DMS153 treated with DMSO at 0.1 percent for 48 hours (cell line): ENCODE measurements around the gene RACGAP1.

Experiments used
- DNase-seq: peaks from one replicate; lab custom pipeline; 2025; ENCODE audit not compliant: unreplicated experiment; lab: John Stamatoyannopoulos, UW

Gene RACGAP1

DNA sequence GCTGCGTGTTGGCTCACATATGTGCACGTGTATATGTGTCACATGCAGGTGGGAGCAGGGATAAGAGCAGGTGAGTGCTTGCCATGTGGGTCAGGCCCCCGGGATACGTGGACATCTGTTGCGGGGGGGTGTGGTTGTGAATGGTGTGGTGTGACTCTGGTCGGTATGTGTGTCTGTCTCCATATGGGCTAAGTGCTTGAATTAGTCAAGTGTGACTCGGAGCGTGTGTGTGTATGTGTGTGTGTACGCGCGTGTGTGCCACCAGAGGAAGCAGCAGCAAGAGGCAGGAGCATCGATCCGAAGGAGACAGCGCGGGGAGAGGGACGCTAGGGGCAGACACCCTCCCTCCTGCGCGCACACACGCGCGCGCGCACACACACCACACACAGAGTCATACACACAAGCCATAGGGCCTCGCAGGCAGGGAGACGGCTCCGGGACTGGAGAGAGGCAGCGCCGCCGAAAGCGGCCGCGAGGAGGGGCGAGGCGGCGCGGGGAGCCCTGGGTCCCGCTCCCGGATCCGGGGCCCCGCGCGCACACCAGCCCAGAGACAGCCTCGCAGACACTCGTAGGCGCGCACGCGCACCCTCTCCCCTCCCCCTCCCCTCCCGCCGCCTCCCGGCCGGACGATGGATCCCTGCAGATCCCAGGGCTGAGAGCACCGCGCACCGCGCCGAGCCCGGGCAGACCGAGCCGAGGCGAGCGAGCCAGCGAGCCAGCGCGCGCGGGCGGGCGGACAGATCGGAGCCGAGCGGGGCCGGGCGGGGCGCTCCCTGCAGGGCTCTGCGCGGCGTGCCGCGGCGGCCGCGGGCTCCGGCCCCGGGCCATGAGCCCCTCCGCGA, 31.9 kb upstream of the RACGAP1 start, which contains the start of gene ASIC1:
TSS of gene ASIC1 (plus strand) at position 597 of the 842 bp plus-strand sequence. CDS start 1,171 bp downstream, outside the sequence.
- DNase-seq: peak; percentile 3

DNA sequence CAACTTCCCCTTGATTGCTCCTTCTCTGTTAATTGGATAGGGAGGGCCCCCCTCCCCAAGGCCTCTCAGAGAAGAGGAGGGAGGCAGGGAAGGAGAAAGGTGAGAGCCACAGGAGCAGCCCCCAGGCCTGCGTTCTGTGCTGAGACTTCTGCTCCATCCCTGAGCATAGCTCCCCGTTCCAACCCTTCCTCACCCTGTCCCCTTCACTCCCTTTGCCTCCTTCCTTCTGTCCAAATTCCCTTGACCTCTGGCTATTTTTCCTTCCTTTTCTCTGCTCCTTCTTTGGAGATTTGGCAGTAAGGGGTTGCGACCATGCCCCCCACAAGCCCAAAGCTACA, 31.3 kb upstream of the RACGAP1 start:
- DNase-seq: no peak

DNA sequence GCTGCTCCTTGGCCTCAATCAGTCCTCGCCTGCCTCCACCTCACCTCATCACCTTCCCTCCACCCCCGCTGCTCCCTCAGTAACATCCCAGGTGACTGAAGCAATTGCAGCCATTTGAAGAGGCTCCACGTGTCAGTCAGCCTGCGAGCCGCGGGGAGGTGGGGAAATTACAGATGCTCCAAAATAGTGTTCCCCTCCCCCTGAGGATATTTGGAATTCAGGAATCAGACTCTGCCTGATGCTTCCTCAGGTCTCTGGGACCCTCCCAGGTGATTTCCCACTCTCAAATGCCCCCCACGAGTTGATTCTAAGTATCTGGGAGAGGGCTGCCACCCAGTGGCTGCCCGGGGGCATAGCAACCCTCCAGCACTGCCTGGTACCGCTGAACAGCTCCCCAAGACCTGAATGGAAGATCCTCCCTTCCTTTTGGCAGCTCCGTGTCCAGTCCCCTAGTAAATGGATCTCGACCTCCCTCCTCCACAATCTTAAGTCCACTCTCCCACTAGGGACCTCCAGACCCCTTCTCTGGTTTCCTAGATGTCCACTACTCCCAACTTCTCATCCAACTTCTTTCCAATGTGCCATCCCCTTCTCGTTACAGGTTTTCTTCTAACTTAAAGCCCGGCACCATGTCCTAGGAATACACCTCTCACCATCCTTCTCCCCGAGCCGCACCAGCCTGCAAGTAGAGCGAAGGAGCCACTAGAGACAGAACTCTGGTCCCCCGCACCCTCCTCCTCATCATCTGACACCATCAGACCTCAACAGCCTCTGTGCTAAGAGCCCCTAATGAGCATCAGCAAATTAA, 30.7 kb upstream of the RACGAP1 start:
- no peak for DNase-seq

DNA sequence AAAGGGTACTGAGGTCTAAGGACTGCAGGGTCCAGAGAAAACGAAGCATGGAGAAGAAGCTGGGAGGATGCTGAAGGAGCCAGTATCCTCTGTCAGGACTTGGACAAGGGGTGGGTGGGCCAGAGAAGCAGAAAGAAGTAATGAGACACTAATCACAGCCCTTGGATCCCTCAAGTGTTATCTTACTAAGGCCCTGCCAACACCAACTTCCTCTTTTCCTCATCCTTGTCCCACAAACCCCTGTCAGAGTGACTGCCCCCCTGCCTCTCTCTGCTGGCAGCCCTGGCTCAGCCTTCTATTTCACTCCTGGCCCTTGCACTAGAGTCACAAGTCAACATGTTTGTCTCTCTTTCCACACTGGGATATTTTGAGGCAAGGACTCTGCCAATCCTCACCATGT, 28.3 kb upstream of the RACGAP1 start:
- DNase-seq: no peak

DNA sequence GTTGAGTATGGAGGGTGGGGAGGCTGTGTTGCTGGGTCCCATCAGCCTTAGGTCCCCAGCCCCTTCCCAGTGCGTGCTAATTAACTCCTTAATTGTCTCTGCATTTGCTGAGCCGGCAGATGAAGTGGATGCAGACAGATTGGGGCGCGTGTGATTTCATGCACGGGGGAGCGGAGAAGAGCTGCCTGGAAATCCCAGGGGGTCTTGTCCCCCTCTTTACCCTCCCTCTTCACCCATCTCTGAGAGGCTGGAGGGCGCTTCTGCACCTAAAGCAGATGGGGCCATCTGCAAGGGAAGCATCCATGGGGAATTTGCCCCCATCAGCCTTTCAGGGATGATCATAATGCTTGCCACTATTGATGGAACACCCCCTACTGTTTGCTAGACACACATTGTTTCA, 27.7 kb upstream of the RACGAP1 start:
- DNase-seq: no peak

DNA sequence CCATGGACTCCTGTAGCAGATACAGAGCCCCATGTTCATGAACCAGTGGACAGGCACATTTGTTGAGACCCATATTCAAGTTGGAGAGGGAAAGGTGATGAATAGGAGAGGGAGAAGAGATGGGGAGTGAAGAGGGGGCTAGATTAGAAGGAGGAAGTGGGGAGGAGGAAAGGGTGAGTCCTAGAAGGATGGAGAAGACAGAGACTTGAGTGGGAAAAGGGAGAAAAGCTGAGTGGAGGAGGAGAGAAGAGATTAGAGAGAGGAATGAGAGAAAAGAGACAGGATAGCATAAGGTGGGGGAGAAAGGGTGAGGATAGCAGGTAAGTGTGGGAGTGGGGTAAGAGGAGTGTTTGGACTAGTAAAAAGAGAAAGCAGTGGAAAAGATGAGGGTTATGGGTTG, 27.2 kb upstream of the RACGAP1 start:
- no peak for DNase-seq

DNA sequence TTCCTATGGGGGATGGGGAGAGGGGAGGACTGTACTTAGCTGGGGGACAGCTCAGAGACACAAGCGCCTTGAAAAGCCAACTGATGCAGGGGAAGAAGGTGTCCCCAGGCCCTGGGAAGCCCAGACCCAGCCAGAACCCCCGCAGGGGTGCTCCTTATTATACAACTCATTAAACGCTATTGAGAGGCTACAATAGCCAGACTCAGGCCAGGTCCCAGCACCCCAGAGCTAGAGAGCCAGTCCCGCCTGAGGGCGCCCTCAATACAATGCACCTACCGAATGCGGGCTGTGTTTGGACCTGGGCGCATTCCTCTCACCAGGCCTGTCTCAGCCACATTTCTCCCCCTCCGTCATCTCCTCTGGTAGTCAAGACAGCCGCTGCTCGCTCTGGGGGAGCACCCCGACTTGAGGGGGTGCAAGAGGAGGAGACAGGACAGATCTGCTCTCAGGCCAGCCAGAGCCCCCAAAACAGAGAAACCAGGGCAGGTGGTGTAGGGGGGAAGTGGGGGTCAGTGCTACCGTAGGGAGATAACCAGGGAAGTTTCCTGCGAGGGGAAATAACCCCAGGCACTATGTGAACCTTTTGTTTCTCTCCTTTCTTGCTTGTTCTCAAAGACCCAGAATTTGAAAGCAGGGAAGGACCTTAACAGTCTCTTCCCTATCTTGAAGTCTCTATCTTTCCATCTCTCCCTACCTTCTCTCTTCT, 26.0 kb upstream of the RACGAP1 start:
- no peak for DNase-seq

DNA sequence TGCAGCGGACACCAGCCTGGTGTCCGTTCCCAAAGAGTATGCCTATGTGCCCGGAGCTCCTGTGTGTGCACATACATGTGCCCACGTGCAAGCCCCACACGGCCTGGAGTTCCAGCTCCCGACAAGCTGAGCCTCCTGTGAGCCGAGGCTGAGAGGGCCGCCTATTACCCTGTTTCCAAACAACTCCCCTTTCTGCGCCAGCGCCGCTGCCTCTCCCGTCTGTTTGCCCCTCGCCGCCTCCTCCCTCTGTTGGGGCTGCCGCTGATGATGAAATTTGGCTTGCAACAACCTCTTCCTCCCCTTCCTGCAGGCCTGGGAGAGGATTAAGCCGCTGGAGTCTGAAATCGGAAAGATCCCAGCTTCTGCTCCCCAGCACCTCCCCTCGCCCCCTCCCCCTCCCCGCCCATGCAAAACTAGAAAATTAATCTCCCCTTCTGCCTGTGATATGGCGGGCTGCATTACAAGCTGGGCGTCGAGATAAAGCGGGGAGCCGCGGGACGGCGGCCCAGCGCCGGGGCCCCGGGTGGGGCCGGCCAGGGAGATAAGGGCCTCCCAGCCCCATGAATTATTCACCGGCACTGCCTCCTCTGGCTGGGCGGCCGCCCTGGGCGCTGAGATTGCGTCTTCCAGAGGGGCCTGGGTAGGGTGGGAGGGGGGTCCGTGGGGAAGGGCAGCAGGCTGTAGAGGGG, 25.3 kb upstream of the RACGAP1 start:
- DNase-seq: peak; percentile 2

DNA sequence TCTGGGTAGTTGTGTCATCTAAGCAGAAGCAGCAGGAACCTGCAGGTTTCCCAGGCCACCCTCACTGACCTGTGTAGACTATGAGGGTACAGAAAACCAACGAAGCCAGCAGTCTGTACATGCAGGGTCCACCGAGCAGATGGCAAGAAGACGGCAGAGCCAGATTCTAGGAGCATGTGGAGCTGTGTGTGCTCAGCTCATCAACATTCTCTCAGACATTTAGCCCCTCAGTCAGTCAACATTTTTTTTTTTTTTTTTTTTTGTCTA, 24.8 kb upstream of the RACGAP1 start:
- DNase-seq: no peak

DNA sequence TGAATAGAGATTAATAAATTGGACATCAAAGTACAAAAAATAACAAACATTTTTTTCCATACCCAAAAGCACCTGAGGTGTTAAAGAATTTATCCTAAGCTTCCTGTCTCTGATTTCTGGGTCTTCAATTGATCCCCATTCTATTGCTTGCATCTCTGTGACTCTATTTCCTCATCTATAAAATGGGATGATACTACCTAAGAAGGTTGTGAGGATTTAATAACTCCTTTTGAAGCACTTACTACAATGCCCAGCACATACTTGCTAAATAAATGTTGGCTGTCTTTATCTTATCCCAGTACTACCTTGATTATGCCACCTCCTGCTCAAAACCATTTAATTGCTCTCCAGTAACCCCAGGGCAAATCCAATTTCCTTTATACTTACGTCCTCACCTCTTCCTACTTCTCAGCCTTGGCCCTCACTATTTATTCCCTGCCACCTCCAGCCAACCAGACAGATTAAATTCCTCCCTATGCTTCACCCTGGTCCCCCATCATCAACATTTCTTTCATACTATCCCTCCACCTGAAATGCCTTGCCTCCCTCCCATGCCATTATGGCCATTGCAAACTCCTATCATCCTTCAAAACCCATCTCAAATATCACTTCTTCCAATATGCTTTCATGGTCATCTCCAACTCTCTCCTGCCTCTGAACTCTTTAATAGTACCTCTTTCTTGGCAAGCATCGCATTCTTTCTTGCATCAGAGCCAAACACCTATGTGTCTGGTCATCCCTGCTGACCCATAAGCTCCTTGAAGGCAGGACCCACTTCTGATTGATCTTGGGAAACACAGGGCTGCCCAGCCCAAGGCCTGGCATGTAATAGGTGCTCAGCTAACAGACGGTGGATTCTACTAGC, 24.2 kb upstream of the RACGAP1 start:
- DNase-seq: no peak

DNA sequence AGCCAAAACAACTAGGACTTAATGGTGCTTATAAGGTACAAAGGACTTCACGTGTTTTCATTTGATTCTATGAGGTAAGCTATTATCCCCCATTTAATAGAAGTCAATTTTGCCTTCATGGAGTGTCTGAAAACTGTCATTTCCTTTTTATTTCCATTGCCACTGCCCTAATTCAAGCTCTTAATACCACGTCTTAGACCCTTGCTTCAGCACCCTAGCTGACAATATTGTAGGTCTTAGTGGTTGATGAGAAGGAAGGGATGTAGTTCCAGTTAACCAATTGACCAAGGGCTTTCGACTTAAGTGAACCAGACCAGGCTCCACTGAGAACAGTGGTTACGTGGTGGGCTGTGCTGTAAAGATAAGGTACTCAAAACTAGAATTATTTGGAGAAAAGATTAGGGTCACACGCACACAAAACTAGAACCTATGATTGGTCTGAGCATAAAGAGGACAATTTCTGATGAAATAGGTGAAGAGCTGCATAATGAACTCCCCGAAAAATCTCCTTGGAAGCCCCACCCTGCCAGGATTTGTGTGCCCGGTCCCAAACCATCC, 22.5 kb upstream of the RACGAP1 start:
- DNase-seq: no peak

DNA sequence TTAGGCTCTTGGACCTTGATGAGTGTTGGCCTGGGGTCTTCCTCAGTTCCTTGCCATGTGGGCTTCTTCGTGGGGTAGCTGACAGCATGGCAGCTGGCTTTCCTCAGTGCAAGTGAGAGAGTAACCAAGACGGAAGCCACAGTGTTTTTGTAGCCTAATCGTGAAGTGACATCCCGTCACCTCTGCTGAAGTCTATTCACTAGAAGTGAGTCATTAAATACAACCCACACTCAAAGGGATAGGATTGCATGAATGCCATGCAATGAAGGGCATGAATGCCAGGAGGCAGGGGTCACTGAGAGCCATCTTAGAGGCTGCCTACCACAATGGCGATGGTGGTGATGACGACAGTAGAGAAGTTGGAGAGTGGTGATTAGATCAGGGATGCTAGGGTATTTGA, 18.6 kb upstream of the RACGAP1 start:
- no peak for DNase-seq

DNA sequence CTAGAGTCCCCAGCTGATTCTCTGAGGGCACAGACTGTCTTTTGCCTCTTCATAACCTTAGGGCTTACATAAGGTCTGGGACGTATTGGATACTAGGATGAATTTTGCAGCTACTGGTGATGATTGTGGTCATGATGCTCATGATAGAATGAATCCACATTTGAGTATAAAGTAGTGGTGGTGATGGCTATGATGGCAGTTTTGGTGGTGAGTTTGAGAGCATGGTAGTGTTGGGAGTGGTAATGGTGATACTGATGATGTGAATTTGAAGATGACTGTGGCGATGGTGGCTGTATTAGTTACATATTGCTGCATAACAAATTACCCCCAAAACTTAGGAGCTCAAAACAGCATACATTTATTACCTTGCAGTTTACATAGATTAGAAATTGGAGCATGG, 18.0 kb upstream of the RACGAP1 start:
- no peak for DNase-seq

DNA sequence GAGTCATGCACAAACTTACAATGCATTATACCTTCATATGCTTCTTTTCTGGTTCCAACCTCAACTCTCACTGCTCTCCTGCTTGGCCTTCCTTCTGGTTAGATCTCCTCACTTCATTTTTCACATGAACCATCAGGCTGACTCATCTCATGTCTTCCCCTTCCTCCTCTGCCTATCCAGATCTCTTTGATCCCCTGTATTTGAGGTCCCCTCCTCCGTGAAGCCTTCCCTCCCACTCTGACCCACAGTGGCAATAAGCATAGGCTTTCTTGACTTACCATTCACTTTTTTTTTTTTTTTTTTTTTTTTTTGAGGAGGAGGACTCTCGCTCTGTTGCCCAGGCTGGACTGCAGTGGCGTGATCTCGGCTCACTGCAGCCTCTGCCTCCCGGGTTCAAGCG, 17.4 kb upstream of the RACGAP1 start:
- no peak for DNase-seq

DNA sequence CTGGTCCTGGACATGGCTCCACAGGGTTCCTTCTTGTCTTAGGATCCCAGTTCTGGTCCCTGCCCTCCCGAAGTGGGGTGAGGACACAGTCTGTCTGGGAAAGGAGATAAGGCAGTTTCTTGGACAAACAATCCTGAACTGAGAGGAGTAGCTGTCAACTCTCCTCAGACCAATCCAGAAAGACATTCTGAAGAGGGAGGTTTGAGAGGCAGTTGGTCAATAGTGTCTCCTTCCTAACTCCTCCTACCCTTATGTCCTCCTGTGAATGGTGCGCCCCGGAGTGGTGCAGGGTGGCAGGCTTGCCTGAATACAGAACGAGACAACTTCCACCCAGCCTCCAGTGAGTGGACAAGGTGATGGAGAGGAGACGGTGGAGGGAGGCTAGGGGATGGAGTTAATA, 16.7 kb upstream of the RACGAP1 start:
- DNase-seq: no peak

DNA sequence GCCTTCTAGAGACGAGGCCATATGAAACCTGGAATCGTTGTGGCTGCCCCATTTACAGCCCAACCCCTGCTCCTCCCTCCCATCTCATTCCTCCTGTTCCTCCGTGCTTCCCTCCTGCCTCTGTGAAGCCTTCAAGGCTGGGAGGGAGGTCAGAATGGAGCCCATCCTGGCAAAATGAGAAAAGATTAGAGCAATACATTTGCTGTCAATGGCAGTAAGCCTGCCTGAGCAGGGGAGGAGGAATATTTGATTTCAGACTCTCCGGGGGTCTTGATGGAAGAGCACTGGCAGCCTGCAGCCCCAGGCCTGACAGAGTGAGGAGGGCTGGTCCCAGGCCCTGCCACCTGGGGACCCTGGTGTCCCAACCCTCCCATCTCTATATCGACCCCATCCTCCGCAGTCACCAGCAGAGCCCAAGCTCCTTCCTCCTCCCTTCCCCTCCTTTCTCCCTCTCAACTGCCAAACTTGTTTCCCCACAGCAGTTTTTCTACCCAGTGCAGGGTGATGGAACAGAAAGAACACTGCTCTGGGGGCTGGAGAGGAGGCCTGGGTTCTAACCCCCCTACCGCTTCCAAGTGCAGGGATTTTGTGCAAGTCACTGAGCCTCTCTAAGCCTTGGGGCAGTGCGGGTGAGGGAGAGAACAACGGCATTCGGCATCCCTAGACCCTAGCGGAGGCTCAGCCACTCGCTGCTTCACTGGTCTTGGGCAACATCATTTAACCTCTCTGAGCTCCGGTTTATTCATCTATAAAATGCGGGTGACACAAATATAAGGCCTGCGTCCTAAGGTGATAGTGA, 16.0 kb upstream of the RACGAP1 start:
- DNase-seq: no peak

DNA sequence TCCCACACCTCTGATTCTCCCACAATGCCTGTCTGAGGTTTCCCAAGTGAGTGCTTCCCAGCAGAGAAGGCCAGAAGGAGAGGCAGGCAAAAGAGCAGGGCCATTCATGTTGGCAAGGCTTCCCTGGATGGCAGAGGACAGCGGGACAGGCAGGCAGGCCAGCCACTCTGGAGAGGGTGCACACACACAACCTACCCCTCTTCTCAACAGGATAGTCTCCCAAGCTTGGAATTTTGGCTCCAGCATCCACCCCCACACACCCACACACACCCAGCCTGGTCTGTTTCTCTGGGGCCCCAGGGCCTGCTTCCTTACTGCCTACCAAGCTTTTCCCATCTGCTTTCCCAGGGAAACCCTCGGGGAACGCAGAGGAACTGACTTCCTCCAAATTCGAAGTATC, 15.4 kb upstream of the RACGAP1 start:
- DNase-seq: no peak

DNA sequence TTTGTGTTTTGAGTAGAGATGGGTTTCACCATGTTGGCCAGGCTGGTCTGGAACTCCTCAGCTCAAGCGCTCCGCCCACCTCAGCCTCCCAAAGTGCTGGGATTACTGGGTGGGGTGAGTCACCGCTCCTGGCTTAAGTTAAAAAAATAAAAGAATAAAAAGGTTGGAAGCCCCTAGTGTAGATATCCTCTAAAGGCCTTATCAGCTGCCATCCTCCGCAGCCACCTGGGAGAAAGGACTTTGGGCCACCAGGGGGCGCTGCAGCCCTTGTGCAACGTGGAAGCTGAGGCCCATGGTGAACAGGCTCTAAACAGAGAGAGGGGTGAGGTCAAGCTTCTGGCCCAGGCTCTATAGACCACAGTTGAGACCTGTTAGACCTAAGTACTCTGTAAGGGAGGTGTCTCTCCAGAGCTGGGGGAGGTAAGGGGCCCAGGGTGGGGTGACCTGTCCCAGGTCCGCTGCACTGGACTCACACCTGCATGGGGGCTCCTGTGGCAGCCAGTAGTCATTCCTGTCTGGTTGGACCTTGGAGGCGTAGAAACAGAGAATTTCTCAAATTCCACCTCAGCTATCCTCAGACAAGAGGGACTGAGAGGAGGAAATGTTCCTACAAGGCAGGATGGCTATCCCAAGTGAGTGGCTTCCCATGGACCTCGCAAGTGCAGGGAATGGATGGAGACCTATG, 14.0 kb upstream of the RACGAP1 start:
- peak; percentile 59 for DNase-seq

DNA sequence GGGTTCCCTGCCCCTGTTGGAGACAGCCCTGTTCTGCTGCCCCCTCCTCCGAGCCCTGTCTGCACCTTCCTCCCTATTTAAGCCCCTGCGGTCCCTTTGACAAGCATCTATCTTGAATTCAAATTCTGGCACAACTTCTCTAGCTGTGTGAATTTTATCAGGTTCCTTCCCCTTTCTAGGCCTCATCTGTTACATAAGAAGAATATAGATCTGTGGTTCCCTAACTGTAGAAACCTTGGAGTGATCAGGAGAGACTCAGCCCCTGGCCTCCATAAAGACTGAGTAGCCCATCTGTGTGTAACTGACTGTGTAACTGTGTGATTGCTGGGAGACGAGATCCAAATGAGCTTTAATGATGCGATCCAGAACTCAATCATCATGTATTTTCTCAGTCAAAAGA, 13.0 kb upstream of the RACGAP1 start:
- no peak for DNase-seq
